ENCODE data around the gene GTF2F1.

- TF ChIP-seq POLR2AphosphoS5 (IDR thresholded peaks at IDR 0.05; ENCODE audit: low read length) (peak; percentile 61; the same call in 1 of the 2 replicates), DPF2 (IDR thresholded peaks at IDR 0.05) (peak; percentile 98), SKIL (IDR thresholded peaks at IDR 0.05; ENCODE audit: low read depth, poor library complexity, severe bottlenecking) (peak; percentile 90), MXI1 (IDR thresholded peaks at IDR 0.05; ENCODE audit: low read depth, low read length) (no peak; the same call in none of the 2 replicates), CTCF (IDR thresholded peaks at IDR 0.05 in 2 of 3, conservative IDR thresholded peaks at IDR 0.05 in 1 of 3; ENCODE audit: control insufficient read depth in 2 of 3, extremely low read depth in 1 of 3, insufficient read depth in 1 of 3, low read depth in 3 of 3, low read length in 3 of 3) (no peak), GATAD2B (conservative IDR thresholded peaks at IDR 0.05; ENCODE audit: low read depth) (peak; percentile 68; the same call in 1 of the 2 replicates), EP300 (IDR thresholded peaks at IDR 0.05; ENCODE audit: borderline replicate concordance in 1 of 2, control insufficient read depth in 1 of 2, low read depth in 2 of 2, low read length in 2 of 2) (no peak), RAD21 (IDR thresholded peaks at IDR 0.05; ENCODE audit: insufficient read depth, low read depth, low read length) (no peak), ZBTB11 (CRISPR knock-in tag; IDR thresholded peaks at IDR 0.05) (no peak), MAX (IDR thresholded peaks at IDR 0.05; ENCODE audit: low read depth, low read length) (no peak), ZNF24 (IDR thresholded peaks at IDR 0.05) (no peak), BHLHE40 (IDR thresholded peaks at IDR 0.05; ENCODE audit: borderline replicate concordance in 1 of 2, low read depth in 2 of 2, low read length in 1 of 2) (peak in 1 of 2 experiments; percentile 63; a peak in 1 of 4 replicates), E4F1 (IDR thresholded peaks at IDR 0.05; ENCODE audit: borderline replicate concordance, partially characterized antibody) (peak; percentile 58), BCL11A (IDR thresholded peaks at IDR 0.05; ENCODE audit: low read depth, low read length) (no peak)
Measured at GRCh38 chr19:6372594-6373095, 20.3 kb downstream of the GTF2F1 start, which contains the start of gene ALKBH7.
